Activated CD8-positive, alpha-beta memory T cell treated with anti-CD3 and anti-CD28 coated beads, Interleukin-2, amount 50 U/mL, for 24 hours (primary cell): ENCODE results near the gene CDKN2D.

ENCODE experiments used
- DNase-seq: peaks from one replicate; pipeline ENCODE4 v3.0.0-alpha.2; 2020; ENCODE audit errors: extremely low read depth

Gene CDKN2D

DNA sequence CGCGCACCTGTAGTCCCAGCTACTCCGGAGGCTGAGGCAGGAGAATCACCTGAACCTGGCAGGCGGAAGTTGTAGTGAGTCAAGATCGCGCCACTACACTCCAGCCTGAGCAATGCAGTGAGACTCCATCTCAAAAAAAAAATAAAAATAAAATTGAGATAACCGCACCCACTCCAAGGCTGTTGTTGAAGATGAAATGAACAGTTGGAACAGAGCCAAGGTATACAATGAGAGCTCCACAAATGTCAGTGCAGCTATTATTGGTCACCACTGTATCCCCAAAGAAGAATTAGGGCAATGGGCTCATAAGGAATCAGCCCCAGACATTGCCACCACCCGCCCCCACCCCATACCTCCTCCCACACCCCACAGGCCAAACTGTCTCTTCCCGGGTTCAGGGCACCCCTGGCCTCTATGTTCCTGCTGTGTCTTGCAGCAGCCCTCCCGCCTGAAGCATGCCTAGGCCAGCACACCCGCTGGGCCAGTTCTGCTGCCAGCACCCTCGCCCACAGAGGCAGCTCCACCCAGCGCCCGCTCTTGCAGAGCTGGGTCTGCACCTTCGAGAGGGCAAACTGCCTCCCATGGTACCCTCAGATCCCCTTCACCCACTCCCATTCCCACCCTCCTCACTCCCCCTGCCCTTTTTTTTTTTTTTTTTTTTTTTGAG is 48.0 kb downstream of the CDKN2D start:
- DNase-seq = no peak

DNA sequence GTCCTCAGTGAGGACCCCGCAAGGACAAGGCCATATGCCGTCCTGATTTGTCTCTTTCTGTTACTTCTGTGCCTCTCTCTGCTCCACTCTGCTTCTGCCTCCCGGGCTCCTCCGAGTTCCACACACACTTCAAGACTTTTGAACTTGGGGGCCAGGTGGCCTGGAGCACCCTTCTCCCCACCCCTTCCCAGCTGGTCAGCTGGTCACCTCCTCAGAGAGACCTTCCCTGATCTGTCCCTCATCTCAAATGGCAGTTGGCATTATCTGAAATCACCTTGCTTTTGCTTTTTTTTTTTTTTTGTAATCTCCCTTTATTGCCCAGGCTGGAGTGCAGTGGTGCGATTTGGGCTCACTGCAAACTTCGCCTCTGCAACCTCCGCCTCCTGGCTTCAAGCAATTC is 49.4 kb downstream of the CDKN2D start:
- DNase-seq = no peak

DNA sequence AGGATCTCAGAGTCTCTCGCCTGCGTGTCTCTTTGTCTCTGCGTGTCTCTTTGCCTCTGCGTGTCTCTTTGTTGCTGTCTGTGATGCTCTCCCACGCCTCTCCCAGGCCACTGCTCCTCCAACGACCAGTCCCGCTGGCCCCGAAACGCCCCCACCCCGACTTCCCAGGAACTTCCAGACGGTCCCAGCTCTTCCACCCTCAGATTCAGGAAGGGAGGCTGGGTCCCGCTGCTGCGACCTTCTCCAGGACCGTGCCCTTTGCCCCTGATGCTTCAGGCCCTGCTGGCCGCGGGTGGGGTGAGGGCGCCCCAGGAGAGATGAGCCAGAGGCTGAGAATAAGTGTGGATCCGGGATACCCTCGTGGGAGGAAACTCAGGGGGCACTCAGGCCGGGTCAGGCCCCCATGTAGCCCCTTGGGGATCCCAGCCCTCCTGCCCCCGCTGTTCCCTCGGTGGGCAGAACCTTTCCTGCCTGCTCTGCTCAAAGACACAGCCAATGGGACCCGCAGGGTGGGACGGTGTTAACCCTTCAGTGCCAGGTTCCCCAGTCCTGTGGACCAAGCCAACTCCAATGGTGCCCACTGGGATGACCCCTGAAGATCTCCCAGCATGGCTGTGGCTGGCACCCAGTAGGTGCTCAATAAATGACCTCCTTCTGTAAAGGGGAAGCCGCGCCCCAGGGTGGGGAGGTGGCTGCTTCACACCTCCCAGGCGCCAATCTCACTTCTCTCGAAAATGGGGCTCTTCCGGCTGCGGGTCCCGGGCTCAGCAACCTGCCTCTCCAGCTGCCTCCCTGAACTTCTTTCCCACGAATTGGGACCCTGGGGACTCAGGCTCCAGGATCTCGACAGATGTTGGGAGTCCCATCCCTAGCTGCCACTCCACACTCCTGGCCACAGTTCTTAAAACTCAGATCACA is 50.1 kb downstream of the CDKN2D start:
- DNase-seq = no peak

DNA sequence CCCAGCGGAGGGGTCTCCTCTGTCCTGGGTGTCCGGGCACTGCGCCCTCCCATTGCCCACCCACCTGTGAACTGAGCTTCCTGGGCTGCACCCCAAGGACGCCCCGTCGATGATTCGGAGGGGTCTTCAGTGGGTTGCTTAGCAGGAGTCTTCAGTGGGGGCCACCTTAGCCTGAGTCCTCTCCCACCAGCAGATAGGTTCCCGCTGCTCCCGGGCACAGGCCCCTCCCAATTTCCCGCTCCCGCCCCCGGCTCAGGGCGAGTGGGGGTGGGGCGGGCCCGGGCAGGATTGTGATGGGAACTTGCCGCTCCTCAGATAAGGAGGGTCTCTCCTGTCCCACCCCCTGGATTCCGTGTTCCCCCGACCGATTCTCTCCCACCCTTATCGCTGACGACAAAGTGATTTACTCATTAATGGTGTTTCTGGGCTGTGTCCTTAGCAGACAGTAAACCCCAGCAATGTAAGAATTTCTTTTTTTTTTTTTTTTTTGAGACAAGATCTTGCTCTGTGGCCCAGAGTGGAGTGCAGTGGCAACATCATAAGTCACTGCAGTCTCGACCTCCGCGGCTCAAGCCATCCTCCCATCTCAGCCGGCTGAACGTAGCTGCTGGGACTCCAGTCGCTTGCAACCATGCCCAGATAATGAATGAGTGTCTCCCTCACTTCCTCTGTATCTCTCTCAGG is 50.9 kb downstream of the CDKN2D start:
- DNase-seq = no peak

DNA sequence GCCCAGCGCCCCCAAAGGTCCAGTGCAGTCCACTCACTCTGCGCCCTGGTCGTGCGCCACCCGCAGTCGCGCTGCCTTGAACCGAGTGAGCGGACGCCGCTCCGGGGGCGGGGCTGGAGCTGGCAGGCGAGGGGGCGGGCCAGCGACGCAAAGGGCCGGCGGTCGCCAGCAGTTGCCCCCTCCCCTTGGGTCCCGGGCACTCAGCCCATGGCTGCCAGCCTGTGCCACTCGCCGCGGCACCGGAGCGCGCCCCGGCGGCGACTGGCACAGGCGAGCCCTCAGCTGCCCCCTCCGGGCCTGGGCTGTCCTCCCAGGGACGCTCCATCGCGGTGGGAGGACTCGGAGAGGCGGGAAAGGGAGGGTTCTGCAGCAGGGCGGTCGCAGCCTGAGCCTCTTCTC is 51.4 kb downstream of the CDKN2D start, which contains the start of gene S1PR5:
Gene S1PR5 (minus strand): TSS at position 87 of the 399 bp plus-strand sequence. CDS start 2,436 bp downstream, outside the sequence.
- no peak for DNase-seq

DNA sequence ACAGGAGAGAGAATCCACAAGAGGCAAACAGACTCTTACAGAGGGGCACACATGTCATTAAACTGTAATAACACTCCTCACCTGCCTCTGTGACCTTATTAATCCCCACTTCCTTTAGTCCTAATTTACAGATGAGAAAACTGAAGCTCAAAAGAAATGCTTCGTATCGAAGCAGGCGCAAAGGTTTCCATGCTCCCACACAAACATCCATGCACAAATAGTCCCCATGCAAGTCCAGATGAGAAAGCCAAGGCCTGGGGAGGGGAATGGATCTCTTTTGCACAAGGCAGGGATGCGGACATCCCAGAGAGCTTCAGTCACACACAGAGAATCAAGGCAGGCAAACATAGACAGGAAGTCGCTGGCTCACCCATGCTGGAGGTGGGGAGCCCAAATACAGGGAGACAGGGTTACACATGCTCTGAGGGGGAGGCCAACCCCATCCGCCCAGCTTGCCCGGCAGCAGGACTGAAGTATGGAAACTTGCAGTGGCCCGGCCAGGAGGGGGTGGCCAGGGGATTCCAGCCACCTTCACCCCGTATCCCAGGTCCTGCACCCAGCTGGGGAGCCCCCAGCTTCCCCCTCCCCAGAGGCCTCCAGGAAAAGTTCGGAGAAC is 52.0 kb downstream of the CDKN2D start:
- DNase-seq = no peak
